Measurements from ENCODE around the gene PRKAR2A. TPM values are rescaled to one million over a fixed set of nuclear protein-coding genes. Genes with fewer than 3 reads are reported as not detected.

Gene PRKAR2A
- total and polyA plus RNA-seq, 9 of the 15 experiments (the other 6 are each of a cell fraction or from before 2014, with no cell fraction given), result 15.9 to 84.5 (median 37.6) TPM

GRCh38 chr3:48877671-48878070, 30.0 kb upstream of the PRKAR2A start (continued):
- TF ChIP-seq AFF1 (IDR thresholded peaks at IDR 0.05; ENCODE audit: low read depth in 1 of 2, partially characterized antibody in 2 of 2) (no peak), SOX6 (IDR thresholded peaks at IDR 0.05) (no peak), TEAD4 (IDR thresholded peaks at IDR 0.05; ENCODE audit: low read length) (no peak), TEAD4 (CRISPR knock-in tag; IDR thresholded peaks at IDR 0.05; ENCODE audit: borderline replicate concordance) (no peak)

GRCh38 chr3:48863122-48863521, 15.4 kb upstream of the PRKAR2A start:
- Histone ChIP-seq H3K36me3 (ENCODE audit: control insufficient read depth, insufficient read depth, low read length) (0 out of 3 replicates have a peak, but pooled peaks cover 7% of the 10 kb centered on the region), H4K20me1 (replicated peaks; ENCODE audit: control insufficient read depth, insufficient read depth, low read length) (no peaks in the 10 kb centered on the region), H3K4me2 (ENCODE audit: insufficient read depth, low read length) (no peak overlapping the region), H2AFZ (ENCODE audit: low read depth, low read length) (no peak overlapping the region), H3K9me1 (ENCODE audit: control insufficient read depth, insufficient read depth, low read length) (no peaks in the 10 kb centered on the region), H3K79me2 (ENCODE audit: control insufficient read depth, insufficient read depth, low read length) (no peaks in the 10 kb centered on the region), H3K9ac (ENCODE audit: insufficient read depth in 1 of 2, low read depth in 2 of 2, low read length in 2 of 2) (no peak overlapping the region), H3K27me3 (ENCODE audit: control insufficient read depth in 2 of 2, insufficient read depth in 2 of 2, low read length in 2 of 2) (no peaks in the 10 kb centered on the region), H3K4me3 (no peak overlapping the region), H3K9me3 (replicated peaks; ENCODE audit: control insufficient read depth, insufficient read depth, low read depth, low read length) (no peaks in the 10 kb centered on the region), H3K4me1 (replicated peaks in 1 of 2; ENCODE audit: control insufficient read depth in 2 of 2, insufficient read depth in 2 of 2, low read length in 2 of 2) (peaks cover 4 to 9% of the 10 kb centered on the region in 2 experiments; a peak in 3 of 5 replicates), H3K27ac (ENCODE audit: extremely low read depth, low read depth, low read length) (no peak overlapping the region)
- WGBS (ENCODE audit: insufficient coverage, low coverage, missing lambda C conversion rate), result 73% methylated on average over 3 of the region's 3 CpGs
- no peak for FAIRE-seq
- no TSS peak for BruUV-seq (replicated peaks)
- in situ Hi-C loops (cut with MboI) (no loop called here), intact Hi-C loops (cut with micrococcal nuclease) (no loop called here)
- DNase-seq (ENCODE audit: extremely low read depth in 1 of 4, low spot score in 3 of 4), result no peak
- POLR2A ChIA-PET, result no interaction called here
- CTCF ChIA-PET (ENCODE audit: low intra/inter-chr PET ratio), result no interaction called here
- ATAC-seq, result no peak
- TF ChIP-seq SMARCE1 (IDR thresholded peaks at IDR 0.05) (no peak), DIDO1 (tag; IDR thresholded peaks at IDR 0.05; ENCODE audit: low read depth) (no peak), CLOCK (CRISPR knock-in tag; IDR thresholded peaks at IDR 0.05; ENCODE audit: borderline replicate concordance) (no peak), RBFOX2 (IDR thresholded peaks at IDR 0.05; ENCODE audit: low read depth, low read length) (no peak), COPS2 (conservative IDR thresholded peaks at IDR 0.05) (no peak), GABPA (tag; conservative IDR thresholded peaks at IDR 0.05; ENCODE audit: low read depth) (no peak), RCOR1 (IDR thresholded peaks at IDR 0.05; ENCODE audit: borderline replicate concordance in 1 of 2, low read depth in 2 of 2, low read length in 2 of 2) (no peak), NR0B1 (IDR thresholded peaks at IDR 0.05; ENCODE audit: partially characterized antibody) (no peak)

Measured in K562 (cell line).